Epithelial cell of esophagus (primary cell): ENCODE results near the gene ATP1A3.
A peak's percentile ranks its signal among the peaks of the same experiment; 100 is the strongest.
"Not testable (repeated sequence)": the region's sequence is repeated elsewhere in the genome, so short reads cannot be mapped to it uniquely, and the experiment has no call there.

ENCODE experiments used
- DNase-seq: peaks from one replicate; pipeline ENCODE4 v3.0.0; 2010; ENCODE audit warnings: low read depth
- H3K4me3 ChIP-seq: 2 replicates; pipeline ENCODE4 v1.5.1; 2011; ENCODE audit warnings: mild to moderate bottlenecking, low read length, control low read depth
- CTCF ChIP-seq: IDR thresholded peaks from 2 replicates; pipeline ENCODE4 v1.5.1; 2011; ENCODE audit warnings: low read depth, mild to moderate bottlenecking, low read length, control low read depth, inconsistent platforms; ENCODE audit not compliant: insufficient read depth; ENCODE audit errors: missing control alignments

ATP1A3 gene

GRCh38 chr19:42023121-42023942, 29.3 kb upstream of the ATP1A3 start:
- peak; percentile 44 for TF ChIP-seq CTCF
- peak; percentile 26 for DNase-seq
- no peak overlapping the region for H3K4me3 ChIP-seq

DNA sequence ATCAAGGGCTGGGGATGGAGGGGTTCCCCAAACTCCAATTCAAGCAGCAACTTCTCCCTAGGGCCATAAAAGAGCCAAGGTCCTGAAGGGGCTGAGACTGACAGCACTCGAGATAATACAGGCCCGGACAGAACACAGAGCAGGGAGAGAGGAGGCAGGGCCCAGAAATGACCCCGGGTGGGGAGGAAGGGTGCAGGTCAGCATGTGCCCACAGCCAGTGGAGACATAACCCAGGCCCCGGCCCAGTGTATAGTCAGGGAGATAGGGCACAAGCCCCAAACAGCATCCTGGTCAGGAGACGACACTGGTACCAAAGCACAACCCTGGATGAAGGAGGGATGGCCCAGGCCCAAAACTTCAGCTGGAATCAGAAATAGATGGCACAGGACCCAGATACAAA, 28.6 kb upstream of the ATP1A3 start:
- TF ChIP-seq CTCF = no peak
- no peak overlapping the region for H3K4me3 ChIP-seq
- no peak for DNase-seq

- no peak for DNase-seq
- no peak for TF ChIP-seq CTCF
- no peak overlapping the region for H3K4me3 ChIP-seq
Observed at GRCh38 chr19:42021185-42021584, 27.2 kb upstream of the ATP1A3 start.

DNA sequence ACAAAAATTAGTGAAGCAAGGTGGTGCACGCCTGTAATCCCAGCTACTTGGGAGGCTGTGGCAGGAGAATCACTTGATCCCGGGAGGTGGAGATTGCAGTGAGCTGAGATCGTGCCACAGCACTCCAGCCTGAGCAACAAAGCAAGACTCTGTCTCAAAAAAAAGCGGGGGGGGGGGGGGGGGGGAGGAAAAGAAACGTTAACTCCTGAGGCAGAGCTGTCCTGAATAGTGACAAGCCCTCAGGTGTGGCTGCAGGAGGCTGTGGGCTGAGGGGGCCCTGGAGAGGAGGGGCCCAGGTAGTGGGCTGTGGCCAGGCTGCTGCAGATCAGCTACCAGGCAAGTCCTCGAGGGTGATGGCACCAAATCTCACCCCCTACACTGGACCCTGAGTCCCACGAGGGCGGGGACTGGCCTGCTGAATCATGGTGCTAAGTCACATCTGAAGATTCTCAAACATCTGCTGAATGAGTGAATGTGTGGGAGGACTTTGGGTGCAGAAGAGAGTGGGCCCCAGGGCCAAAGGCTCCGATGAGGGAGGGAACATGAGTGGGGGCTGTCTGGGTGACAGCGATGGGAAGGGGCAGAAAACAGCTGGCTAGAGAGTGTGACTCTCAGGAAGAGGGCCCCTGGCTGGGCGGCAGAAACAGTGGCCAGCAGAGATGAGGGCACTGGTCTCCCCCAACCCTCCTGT, 24.6 kb upstream of the ATP1A3 start:
- TF ChIP-seq CTCF = no peak
- peak; percentile 21 for DNase-seq
- no peak overlapping the region for H3K4me3 ChIP-seq

DNA sequence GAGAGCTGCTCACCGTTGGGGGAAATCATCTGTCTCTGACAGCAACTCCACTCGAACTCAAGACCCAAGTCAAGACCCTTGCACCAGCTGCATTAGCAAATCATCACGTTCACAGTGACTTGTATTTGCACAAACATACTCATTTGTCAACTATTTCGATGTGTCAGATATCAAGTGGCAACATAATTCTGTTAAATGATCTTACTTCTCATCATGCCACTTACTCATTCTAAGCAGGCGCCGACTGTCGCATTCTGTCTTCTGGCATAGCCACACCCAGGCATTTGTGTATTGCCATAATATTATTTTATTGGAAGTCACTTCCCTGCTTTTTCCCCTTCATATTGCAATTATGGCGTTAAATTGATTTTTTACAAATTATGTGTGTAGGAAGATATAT, 23.0 kb upstream of the ATP1A3 start:
- TF ChIP-seq CTCF = no peak
- DNase-seq = peak; percentile 38
- no peak overlapping the region for H3K4me3 ChIP-seq

GRCh38 chr19:42012747-42013146, 18.7 kb upstream of the ATP1A3 start:
- DNase-seq, H3K4me3 ChIP-seq: not testable (repeated sequence)

DNA sequence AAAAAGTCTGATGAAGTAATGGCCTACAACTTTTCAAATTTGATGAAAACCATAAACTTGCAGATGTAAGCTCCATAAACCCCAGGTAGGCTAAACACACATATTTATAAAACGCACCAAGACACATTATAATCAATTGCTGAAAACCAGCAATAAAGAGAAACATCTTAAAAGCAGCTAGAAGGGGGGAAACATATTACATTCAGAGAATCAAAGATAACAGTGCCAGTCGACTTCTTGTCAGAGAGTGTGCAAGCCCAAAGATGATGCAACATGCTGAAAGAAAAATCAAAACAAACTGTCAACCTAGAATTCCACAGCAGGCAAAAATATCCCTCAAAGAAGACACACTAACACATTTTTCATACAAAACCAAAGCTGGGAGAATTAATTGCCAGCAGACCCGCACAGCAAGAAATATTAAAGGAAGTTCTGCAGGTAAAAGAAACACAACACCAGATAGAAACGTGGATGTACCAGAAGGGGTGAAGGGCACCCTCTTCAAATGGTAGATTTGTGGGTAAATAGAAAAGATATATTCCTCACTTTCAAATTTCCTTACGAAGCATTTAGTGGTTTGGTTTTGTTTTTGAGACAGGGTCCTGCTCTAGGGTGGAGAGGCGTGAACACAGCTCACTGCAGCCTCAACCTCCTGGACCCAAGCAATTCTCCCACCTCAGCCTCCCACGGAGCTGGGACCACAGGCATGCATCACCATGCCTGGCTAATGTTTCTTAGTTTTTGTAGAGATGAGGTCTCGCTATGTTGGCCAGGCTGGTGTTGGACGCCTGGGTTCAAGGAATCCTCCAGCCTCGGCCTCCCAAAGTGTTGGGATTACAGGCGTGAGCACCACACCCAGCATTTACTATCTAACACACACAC, 16.5 kb upstream of the ATP1A3 start:
- no peak overlapping the region for H3K4me3 ChIP-seq
- no peak for TF ChIP-seq CTCF
- DNase-seq = no peak
